GM23338 (cell line): ENCODE data around the gene CDKN2AIP. TPM values are rescaled to one million over a fixed set of nuclear protein-coding genes. Genes with fewer than 3 reads are reported as not detected.

Experiments used
- ATAC-seq: fragments of 200-7000 bp; cut with Tn5 transposase; 3 replicates; pipeline ENCODE4 v1.9.1; 2020
- DNase-seq: peaks from one replicate; pipeline ENCODE4 v3.0.0-alpha.2; 2015; ENCODE audit warnings: low spot score
- H2AFZ ChIP-seq: fragments of 200-600 bp; sonication (generic); 2 replicates; pipeline ENCODE4 v1.8.0; 2016; ENCODE audit warnings: antibody characterized with exemption, mild to moderate bottlenecking, moderate library complexity
- H3F3A ChIP-seq: fragments of 200-600 bp; sonication (generic); replicated peaks from 2 replicates; pipeline ENCODE4 v1.8.0; 2017; ENCODE audit warnings: antibody characterized with exemption, mixed run types, low read depth
- H3K27ac ChIP-seq: fragments of 200-600 bp; sonication (generic); 2 replicates; pipeline ENCODE4 v1.6.1; 2016; ENCODE audit warnings: low read depth
- H3K27me3 ChIP-seq: fragments of 200-600 bp; sonication (generic); 2 replicates; pipeline ENCODE4 v1.8.0; 2016; ENCODE audit warnings: mild to moderate bottlenecking, mixed run types, moderate library complexity; ENCODE audit not compliant: insufficient read depth
- H3K36me3 ChIP-seq: fragments of 200-600 bp; sonication (generic); 2 replicates; pipeline ENCODE4 v1.8.0; 2016; ENCODE audit warnings: mild to moderate bottlenecking; ENCODE audit not compliant: insufficient read depth
- H3K4me1 ChIP-seq: fragments of 200-600 bp; sonication (generic); 2 replicates; pipeline ENCODE4 v1.8.0; 2016; ENCODE audit warnings: mild to moderate bottlenecking, moderate library complexity; ENCODE audit not compliant: insufficient read depth
- H3K4me2 ChIP-seq: fragments of 200-600 bp; sonication (generic); 2 replicates; pipeline ENCODE4 v1.7.1; 2017; ENCODE audit warnings: mixed run types
- H3K4me3 ChIP-seq: fragments of 200-600 bp; sonication (generic); 2 replicates; pipeline ENCODE4 v1.6.1; 2016; ENCODE audit warnings: mixed run types
- H3K79me2 ChIP-seq: fragments of 200-600 bp; sonication (generic); replicated peaks from 2 replicates; pipeline ENCODE4 v1.8.0; 2017; ENCODE audit warnings: mild to moderate bottlenecking; ENCODE audit not compliant: insufficient read depth
- H3K9me2 ChIP-seq: fragments of 200-600 bp; sonication (generic); 2 replicates; pipeline ENCODE4 v1.8.0; 2017; ENCODE audit not compliant: insufficient read depth
- H4K20me1 ChIP-seq: fragments of 200-600 bp; sonication (generic); replicated peaks from 2 replicates; pipeline ENCODE4 v1.8.0; 2017; ENCODE audit warnings: mild to moderate bottlenecking; ENCODE audit not compliant: insufficient read depth
- H3K27ac Mint-ChIP-seq: 2 replicates; pipeline ENCODE4 v1.8.0; 2020; ENCODE audit warnings: inconsistent platforms, mild to moderate bottlenecking, moderate library complexity, mixed read lengths
- H3K27me3 Mint-ChIP-seq: 3 replicates; pipeline ENCODE4 v1.8.0; 2022; ENCODE audit warnings: low read depth, mild to moderate bottlenecking, moderate library complexity, mixed read lengths, inconsistent platforms; ENCODE audit not compliant: insufficient read depth, poor library complexity
- H3K36me3 Mint-ChIP-seq: 3 replicates; pipeline ENCODE4 v1.8.0; 2021; ENCODE audit warnings: low read depth, mild to moderate bottlenecking, inconsistent platforms, moderate library complexity, mixed read lengths
- H3K4me1 Mint-ChIP-seq: 3 replicates; pipeline ENCODE4 v1.8.0; 2020; ENCODE audit warnings: mild to moderate bottlenecking, inconsistent platforms, mixed read lengths
- H3K4me3 Mint-ChIP-seq: 3 replicates; pipeline ENCODE4 v1.8.0; 2021; ENCODE audit warnings: moderate library complexity, mild to moderate bottlenecking, inconsistent platforms, mixed read lengths
- H3K9me3 Mint-ChIP-seq: 3 replicates; pipeline ENCODE4 v1.8.0; 2020; ENCODE audit warnings: moderate library complexity, mild to moderate bottlenecking, inconsistent platforms, mixed read lengths
- CREB1 ChIP-seq: fragments of 250-450 bp; sonication (Bioruptor Pico); IDR thresholded peaks from 2 replicates; pipeline ENCODE4 v1.5.0; 2020; ENCODE audit warnings: low read depth, mild to moderate bottlenecking, moderate library complexity
- CTCF ChIP-seq, 2 experiments: fragments of 200-600 bp in 1 of 2; sonication (generic) in 1 of 2; conservative IDR thresholded peaks; 2 replicates each; pipeline versions ENCODE4 v1.5.1 to v1.6.1; 2016 to 2017; ENCODE audit warnings: antibody characterized with exemption in 2 of 2, low read depth in 2 of 2, mild to moderate bottlenecking in 2 of 2, moderate library complexity in 1 of 2
- ETS1 ChIP-seq: IDR thresholded peaks from 2 replicates; pipeline ENCODE4 v1.6.1; 2016; ENCODE audit warnings: antibody characterized with exemption
- EZH2 ChIP-seq: fragments of 200-600 bp; sonication (generic); IDR thresholded peaks from one replicate; pipeline ENCODE4 v1.8.0; 2017; ENCODE audit warnings: antibody characterized with exemption, mild to moderate bottlenecking, low read depth; ENCODE audit not compliant: unreplicated experiment
- EZH2phosphoT487 ChIP-seq: fragments of 200-600 bp; sonication (generic); IDR thresholded peaks from one replicate; pipeline ENCODE4 v1.8.1; 2018; ENCODE audit warnings: antibody characterized with exemption; ENCODE audit not compliant: unreplicated experiment
- JUNB ChIP-seq: IDR thresholded peaks from one replicate; pipeline ENCODE4 v1.6.1; 2016; ENCODE audit warnings: antibody characterized with exemption; ENCODE audit not compliant: unreplicated experiment
- NANOG ChIP-seq: IDR thresholded peaks from 2 replicates; pipeline ENCODE4 v1.6.1; 2016; ENCODE audit warnings: antibody characterized with exemption, borderline replicate concordance
- POLR2AphosphoS5 ChIP-seq: IDR thresholded peaks from 2 replicates; pipeline ENCODE4 v1.6.1; 2016; ENCODE audit warnings: antibody characterized with exemption, low read depth
- REST ChIP-seq: IDR thresholded peaks from one replicate; pipeline ENCODE4 v1.6.1; 2018; ENCODE audit warnings: antibody characterized with exemption; ENCODE audit not compliant: unreplicated experiment
- STAT1 ChIP-seq: IDR thresholded peaks from one replicate; pipeline ENCODE4 v1.6.1; 2016; ENCODE audit warnings: antibody characterized with exemption; ENCODE audit not compliant: unreplicated experiment
- ZNF114 ChIP-seq: fragments of 250-450 bp; sonication (Bioruptor Pico); IDR thresholded peaks from 2 replicates; pipeline ENCODE4 v1.5.0; 2020; ENCODE audit warnings: mild to moderate bottlenecking, moderate library complexity
- ZNF331 ChIP-seq: fragments of 250-450 bp; sonication (Bioruptor Pico); IDR thresholded peaks from 2 replicates; pipeline ENCODE4 v1.5.0; 2020; ENCODE audit warnings: low read depth, mild to moderate bottlenecking, moderate library complexity
- ZNF462 ChIP-seq: fragments of 250-450 bp; sonication (Bioruptor Pico); IDR thresholded peaks from 2 replicates; pipeline ENCODE4 v1.5.0; 2020; ENCODE audit warnings: mild to moderate bottlenecking, moderate library complexity
- polyA plus RNA-seq: library from polyadenylated mRNA; unstranded; fragments of >200 nt; fragmentation: Nextera tagmentation; extraction: Ambion mirVana; gene quantifications from 2 replicates; pipeline ENCODE4 v1.2.1, GENCODE V29; 2016
- total RNA-seq: library from RNA; depleted of rRNA; stranded (reverse); fragments of >200 nt; shearing (Covaris generic); gene quantifications from 2 replicates; pipeline ENCODE4 v1.2.3, GENCODE V29; 2014

The CDKN2AIP gene
- total and polyA plus RNA-seq, 2 experiments from 2014 or later: 15.2 to 27.2 TPM

- no peak for TF ChIP-seq ETS1
- no peak for TF ChIP-seq EZH2
- no peak for TF ChIP-seq CTCF (conservative IDR thresholded peaks at IDR 0.05; ENCODE audit: low read depth in 2 of 2)
- TF ChIP-seq ZNF114: no peak
- TF ChIP-seq POLR2AphosphoS5: no peak
- no peak for TF ChIP-seq NANOG
- no peak for TF ChIP-seq STAT1
- TF ChIP-seq EZH2phosphoT487: no peak
- TF ChIP-seq ZNF331 (CRISPR knock-in tag): no peak
- TF ChIP-seq JUNB: no peak
- no peak for TF ChIP-seq ZNF462 (CRISPR knock-in tag)
- no peak for TF ChIP-seq REST
- no peak for TF ChIP-seq CREB1 (CRISPR knock-in tag)
- Mint-ChIP-seq H3K4me3 (no peak overlapping the region), H3K27ac (no peak overlapping the region), H3K36me3 (peaks cover 10% of the 10 kb centered on the region; the same call in 2 of the 3 replicates), H3K27me3 (peaks cover 16% of the 10 kb centered on the region), H3K4me1 (peaks cover 21% of the 10 kb centered on the region), H3K9me3 (peaks cover 22% of the 10 kb centered on the region)
- Histone ChIP-seq H2AFZ (peak overlapping the region; percentile 96), H3K36me3 (no peaks in the 10 kb centered on the region), H3K79me2 (no peaks in the 10 kb centered on the region), H3K4me3 (no peak overlapping the region), H3K4me2 (peak overlapping the region; percentile 38; the same call in 1 of the 2 replicates), H3K4me1 (peaks cover 7% of the 10 kb centered on the region; the same call in 1 of the 2 replicates), H3K27ac (no peak overlapping the region), H3K27me3 (peaks cover 5% of the 10 kb centered on the region; the same call in 1 of the 2 replicates), H4K20me1 (no peaks in the 10 kb centered on the region), H3F3A (no peaks in the 10 kb centered on the region), H3K9me2 (no peaks in the 10 kb centered on the region)
- peak; percentile 94 for ATAC-seq
- DNase-seq: peak; percentile 38
Measured at GRCh38 chr4:183436417-183436816, 8.0 kb upstream of the CDKN2AIP start.
